ENCODE results near the gene SDC4.

DNA sequence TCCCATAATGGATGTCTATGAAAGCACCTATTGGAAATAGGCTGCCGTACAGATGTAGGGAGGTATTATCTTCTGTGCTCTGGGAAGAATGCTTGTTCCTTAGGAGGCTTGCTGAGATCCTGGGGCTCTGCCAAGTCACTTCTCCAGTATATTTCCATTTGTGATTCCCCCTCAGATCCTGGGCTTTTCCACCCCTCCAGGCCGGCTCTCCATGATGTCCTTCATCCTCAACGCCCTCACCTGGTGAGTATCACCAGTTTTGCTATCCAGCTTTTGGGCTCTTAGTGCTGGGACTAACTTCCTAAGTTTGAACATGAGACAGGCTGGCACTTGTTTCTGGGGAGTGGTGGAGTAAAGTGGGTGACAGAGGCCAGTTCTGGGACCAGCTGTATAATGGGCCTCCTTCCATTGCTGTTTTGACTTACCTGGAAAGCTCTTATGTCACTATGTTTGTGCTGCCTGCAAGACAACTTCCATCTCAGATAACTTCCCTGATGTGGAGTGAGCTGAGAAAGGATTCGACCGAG lies 17.3 kb upstream of the SDC4 start:
- TF ChIP-seq, protein P1, sequence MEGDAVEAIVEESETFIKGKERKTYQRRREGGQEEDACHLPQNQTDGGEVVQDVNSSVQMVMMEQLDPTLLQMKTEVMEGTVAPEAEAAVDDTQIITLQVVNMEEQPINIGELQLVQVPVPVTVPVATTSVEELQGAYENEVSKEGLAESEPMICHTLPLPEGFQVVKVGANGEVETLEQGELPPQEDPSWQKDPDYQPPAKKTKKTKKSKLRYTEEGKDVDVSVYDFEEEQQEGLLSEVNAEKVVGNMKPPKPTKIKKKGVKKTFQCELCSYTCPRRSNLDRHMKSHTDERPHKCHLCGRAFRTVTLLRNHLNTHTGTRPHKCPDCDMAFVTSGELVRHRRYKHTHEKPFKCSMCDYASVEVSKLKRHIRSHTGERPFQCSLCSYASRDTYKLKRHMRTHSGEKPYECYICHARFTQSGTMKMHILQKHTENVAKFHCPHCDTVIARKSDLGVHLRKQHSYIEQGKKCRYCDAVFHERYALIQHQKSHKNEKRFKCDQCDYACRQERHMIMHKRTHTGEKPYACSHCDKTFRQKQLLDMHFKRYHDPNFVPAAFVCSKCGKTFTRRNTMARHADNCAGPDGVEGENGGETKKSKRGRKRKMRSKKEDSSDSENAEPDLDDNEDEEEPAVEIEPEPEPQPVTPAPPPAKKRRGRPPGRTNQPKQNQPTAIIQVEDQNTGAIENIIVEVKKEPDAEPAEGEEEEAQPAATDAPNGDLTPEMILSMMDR (tag by site-specific recombination; IDR thresholded peaks at IDR 0.05) = no peak
- no peak for TF ChIP-seq ZFHX2 (tag by site-specific recombination; conservative IDR thresholded peaks at IDR 0.05)
- TF ChIP-seq ZNF785 (tag by site-specific recombination; IDR thresholded peaks at IDR 0.05) = no peak
- no peak for TF ChIP-seq ZBTB49 (tag by site-specific recombination; IDR thresholded peaks at IDR 0.05; ENCODE audit: low read depth)
- no peak for TF ChIP-seq HOXA7 (CRISPR knock-in tag; IDR thresholded peaks at IDR 0.05; ENCODE audit: borderline replicate concordance)
- TF ChIP-seq, protein P2, sequence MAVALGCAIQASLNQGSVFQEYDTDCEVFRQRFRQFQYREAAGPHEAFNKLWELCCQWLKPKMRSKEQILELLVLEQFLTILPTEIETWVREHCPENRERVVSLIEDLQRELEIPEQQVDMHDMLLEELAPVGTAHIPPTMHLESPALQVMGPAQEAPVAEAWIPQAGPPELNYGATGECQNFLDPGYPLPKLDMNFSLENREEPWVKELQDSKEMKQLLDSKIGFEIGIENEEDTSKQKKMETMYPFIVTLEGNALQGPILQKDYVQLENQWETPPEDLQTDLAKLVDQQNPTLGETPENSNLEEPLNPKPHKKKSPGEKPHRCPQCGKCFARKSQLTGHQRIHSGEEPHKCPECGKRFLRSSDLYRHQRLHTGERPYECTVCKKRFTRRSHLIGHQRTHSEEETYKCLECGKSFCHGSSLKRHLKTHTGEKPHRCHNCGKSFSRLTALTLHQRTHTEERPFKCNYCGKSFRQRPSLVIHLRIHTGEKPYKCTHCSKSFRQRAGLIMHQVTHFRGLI (tag by site-specific recombination; IDR thresholded peaks at IDR 0.05) = no peak
- no peak for TF ChIP-seq REST (tag by site-specific recombination; IDR thresholded peaks at IDR 0.05)
- TF ChIP-seq KLF9 (tag by site-specific recombination; IDR thresholded peaks at IDR 0.05; ENCODE audit: low read depth) = no peak
- no peak for TF ChIP-seq ZNF274 (IDR thresholded peaks at IDR 0.05; ENCODE audit: low read length)
- no peak for TF ChIP-seq ZNF274 (tag by site-specific recombination; IDR thresholded peaks at IDR 0.05; ENCODE audit: borderline replicate concordance)
- no peak for TF ChIP-seq ZNF707 (tag by site-specific recombination; IDR thresholded peaks at IDR 0.05)

Data from HEK293 (cell line).